ENCODE data around the gene SERPINA1. TPM values are rescaled to one million over a fixed set of nuclear protein-coding genes. Genes with fewer than 3 reads are reported as not detected.

SERPINA1 gene
- total RNA-seq, 1 experiment from 2014 or later, result not detected

DNA sequence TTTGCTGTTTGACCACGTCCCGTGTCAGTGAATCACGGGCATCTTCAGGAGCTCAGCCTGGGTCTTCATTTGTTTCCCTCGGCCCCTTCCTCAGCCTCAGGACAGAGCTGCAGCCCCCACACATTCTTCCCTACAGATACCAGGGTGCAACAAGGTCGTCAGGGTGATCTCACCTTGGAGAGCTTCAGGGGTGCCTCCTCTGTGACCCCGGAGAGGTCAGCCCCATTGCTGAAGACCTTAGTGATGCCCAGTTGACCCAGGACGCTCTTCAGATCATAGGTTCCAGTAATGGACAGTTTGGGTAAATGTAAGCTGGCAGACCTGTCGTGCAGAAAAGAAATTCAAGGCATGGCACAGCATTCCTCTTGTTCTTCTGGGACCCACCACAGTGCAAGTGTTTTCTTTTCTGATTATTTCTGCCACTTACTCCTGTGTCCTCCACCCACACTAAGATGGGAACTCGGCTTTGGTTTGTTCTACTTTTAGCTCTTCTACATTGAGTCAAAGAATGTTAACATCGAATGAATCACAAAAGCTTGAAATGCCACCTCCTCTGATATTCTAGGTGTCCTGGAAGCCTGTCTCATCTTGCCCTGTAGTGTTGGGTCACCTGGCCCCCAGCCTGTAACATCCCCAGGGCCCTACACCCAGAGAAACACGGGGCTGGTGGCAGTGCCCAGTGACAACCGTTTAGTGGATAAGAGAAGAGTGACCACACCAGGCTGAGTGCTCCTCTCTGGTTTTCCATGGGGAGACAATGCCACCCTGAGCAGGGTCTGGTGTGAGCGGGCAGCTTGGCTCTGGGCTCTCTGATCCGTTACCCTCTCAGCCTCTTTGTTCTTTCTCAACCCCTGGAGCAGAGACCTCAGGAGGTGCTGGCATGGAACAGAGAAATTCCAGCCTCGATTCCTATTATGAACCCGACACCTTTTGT, 8.8 kb downstream of the SERPINA1 start:
- Histone ChIP-seq H3K9me3 (ENCODE audit: low read depth, low read length, poor library complexity, severe bottlenecking) (no peaks in the 10 kb centered on the region), H3K36me3 (ENCODE audit: insufficient read depth, low read length, poor library complexity, severe bottlenecking) (no peaks in the 10 kb centered on the region), H3K4me3 (ENCODE audit: low read depth, low read length, poor library complexity, severe bottlenecking) (no peak overlapping the region), H3K27me3 (replicated peaks; ENCODE audit: insufficient read depth, low read depth, low read length, poor library complexity) (no peaks in the 10 kb centered on the region), H3K27ac (ENCODE audit: low read depth, low read length, poor library complexity, severe bottlenecking) (no peak overlapping the region), H3K4me1 (ENCODE audit: insufficient read depth, low read length, poor library complexity, severe bottlenecking) (no peaks in the 10 kb centered on the region)
- ChIA-PET POLR2A (ENCODE audit: low non-redundant PET) (no interaction called here), CTCF (no interaction called here)
- no peak for TF ChIP-seq EZH2 (IDR thresholded peaks at IDR 0.05; ENCODE audit: borderline replicate concordance, low read depth, low read length, poor library complexity, severe bottlenecking)
- TF ChIP-seq, protein P1, sequence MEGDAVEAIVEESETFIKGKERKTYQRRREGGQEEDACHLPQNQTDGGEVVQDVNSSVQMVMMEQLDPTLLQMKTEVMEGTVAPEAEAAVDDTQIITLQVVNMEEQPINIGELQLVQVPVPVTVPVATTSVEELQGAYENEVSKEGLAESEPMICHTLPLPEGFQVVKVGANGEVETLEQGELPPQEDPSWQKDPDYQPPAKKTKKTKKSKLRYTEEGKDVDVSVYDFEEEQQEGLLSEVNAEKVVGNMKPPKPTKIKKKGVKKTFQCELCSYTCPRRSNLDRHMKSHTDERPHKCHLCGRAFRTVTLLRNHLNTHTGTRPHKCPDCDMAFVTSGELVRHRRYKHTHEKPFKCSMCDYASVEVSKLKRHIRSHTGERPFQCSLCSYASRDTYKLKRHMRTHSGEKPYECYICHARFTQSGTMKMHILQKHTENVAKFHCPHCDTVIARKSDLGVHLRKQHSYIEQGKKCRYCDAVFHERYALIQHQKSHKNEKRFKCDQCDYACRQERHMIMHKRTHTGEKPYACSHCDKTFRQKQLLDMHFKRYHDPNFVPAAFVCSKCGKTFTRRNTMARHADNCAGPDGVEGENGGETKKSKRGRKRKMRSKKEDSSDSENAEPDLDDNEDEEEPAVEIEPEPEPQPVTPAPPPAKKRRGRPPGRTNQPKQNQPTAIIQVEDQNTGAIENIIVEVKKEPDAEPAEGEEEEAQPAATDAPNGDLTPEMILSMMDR (conservative IDR thresholded peaks at IDR 0.05; ENCODE audit: low read depth, low read length), result no peak
- intact Hi-C loops (cut with micrococcal nuclease; ENCODE audit: unreplicated experiment), result loop anchor here (1.0 kb wide), 1 partner anchor 15 kb away; no protein-coding TSS in a partner anchor
- no TSS peak for BruUV-seq (replicated peaks)
- no peak for DNase-seq (ENCODE audit: low spot score)

DNA sequence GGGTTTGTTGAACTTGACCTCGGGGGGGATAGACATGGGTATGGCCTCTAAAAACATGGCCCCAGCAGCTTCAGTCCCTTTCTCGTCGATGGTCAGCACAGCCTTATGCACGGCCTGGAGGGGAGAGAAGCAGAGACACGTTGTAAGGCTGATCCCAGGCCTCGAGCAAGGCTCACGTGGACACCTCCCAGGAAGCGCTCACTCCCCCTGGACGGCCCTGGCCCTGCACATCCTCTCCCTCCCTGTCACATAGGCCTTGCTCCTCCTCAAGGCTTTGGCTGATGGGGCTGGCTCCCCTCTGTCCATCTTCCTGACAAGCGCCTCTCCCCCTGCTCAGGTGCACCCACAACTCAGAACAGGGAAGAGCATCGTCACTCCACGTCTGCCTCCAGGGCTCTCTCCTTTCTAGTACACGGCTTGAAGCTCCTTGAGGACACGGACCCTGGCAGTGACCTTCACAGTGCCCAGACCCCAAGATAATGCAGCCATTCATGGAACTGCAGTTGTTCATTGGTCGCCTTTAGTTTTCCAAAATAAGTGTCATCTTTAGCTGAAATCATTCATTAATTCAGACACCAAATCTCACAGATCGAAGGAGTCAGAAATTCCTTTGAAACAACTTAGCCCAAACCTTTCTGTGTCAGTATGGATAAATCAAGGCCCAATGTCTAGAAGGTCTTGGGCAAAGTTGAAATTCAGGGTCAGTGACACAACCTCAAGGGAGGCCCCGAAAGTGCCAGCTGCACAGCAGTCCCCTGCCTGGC, 9.7 kb downstream of the SERPINA1 start:
- ChIA-PET CTCF (no interaction called here), POLR2A (ENCODE audit: low non-redundant PET) (no interaction called here)
- H3K27ac ChIP-seq (ENCODE audit: low read depth, low read length, poor library complexity, severe bottlenecking), result no peak overlapping the region
- H3K9me3 ChIP-seq (ENCODE audit: low read depth, low read length, poor library complexity, severe bottlenecking), result no peaks in the 10 kb centered on the region
- H3K36me3 ChIP-seq (ENCODE audit: insufficient read depth, low read length, poor library complexity, severe bottlenecking), result no peaks in the 10 kb centered on the region
- H3K4me3 ChIP-seq (ENCODE audit: low read depth, low read length, poor library complexity, severe bottlenecking), result no peak overlapping the region
- no peaks in the 10 kb centered on the region for H3K27me3 ChIP-seq (replicated peaks; ENCODE audit: insufficient read depth, low read depth, low read length, poor library complexity)
- no peak for DNase-seq (ENCODE audit: low spot score)
- BruUV-seq (replicated peaks), result no TSS peak
- no peaks in the 10 kb centered on the region for H3K4me1 ChIP-seq (ENCODE audit: insufficient read depth, low read length, poor library complexity, severe bottlenecking)
- TF ChIP-seq EZH2 (IDR thresholded peaks at IDR 0.05; ENCODE audit: borderline replicate concordance, low read depth, low read length, poor library complexity, severe bottlenecking), result no peak
- TF ChIP-seq, protein P1 (conservative IDR thresholded peaks at IDR 0.05; ENCODE audit: low read depth, low read length), result no peak
- intact Hi-C loops (cut with micrococcal nuclease; ENCODE audit: unreplicated experiment), result no loop called here

DNA sequence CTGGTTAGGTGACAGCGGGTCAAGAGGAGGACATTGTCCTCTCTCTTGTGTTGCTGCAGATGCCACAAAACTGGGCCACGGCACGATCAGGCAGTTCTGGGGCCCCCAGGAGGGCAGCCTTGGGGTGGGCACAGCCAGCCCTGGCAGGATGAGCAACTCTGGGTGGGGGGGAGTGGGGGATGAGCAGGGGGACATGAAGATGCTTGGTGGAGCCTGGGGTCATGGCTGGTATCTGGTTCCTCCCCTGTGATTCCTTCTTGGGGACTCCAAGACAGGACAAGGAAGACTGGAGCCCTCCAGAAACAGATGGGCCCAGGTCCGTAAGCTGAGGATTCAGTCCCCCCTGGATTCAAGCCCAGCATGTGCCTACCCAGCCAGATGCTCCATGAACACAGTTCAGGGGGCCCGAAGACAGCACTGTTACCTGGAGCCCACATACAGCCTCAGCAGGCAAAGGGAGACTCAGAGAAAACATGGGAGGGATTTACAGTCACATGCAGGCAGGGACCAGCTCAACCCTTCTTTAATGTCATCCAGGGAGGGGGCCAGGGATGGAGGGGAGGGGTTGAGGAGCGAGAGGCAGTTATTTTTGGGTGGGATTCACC, 10.4 kb downstream of the SERPINA1 start:
- BruUV-seq (replicated peaks), result no TSS peak
- Histone ChIP-seq H3K27me3 (replicated peaks; ENCODE audit: insufficient read depth, low read depth, low read length, poor library complexity) (no peaks in the 10 kb centered on the region), H3K27ac (ENCODE audit: low read depth, low read length, poor library complexity, severe bottlenecking) (no peak overlapping the region), H3K4me1 (ENCODE audit: insufficient read depth, low read length, poor library complexity, severe bottlenecking) (no peaks in the 10 kb centered on the region), H3K4me3 (ENCODE audit: low read depth, low read length, poor library complexity, severe bottlenecking) (no peak overlapping the region), H3K36me3 (ENCODE audit: insufficient read depth, low read length, poor library complexity, severe bottlenecking) (no peaks in the 10 kb centered on the region), H3K9me3 (ENCODE audit: low read depth, low read length, poor library complexity, severe bottlenecking) (no peaks in the 10 kb centered on the region)
- ChIA-PET CTCF (no interaction called here), POLR2A (ENCODE audit: low non-redundant PET) (no interaction called here)
- TF ChIP-seq EZH2 (IDR thresholded peaks at IDR 0.05; ENCODE audit: borderline replicate concordance, low read depth, low read length, poor library complexity, severe bottlenecking), result no peak
- TF ChIP-seq, protein P1 (conservative IDR thresholded peaks at IDR 0.05; ENCODE audit: low read depth, low read length), result no peak
- intact Hi-C loops (cut with micrococcal nuclease; ENCODE audit: unreplicated experiment), result no loop called here
- DNase-seq (ENCODE audit: low spot score), result no peak
